ENCODE results near the gene RUFY3.
"Not testable (repeated sequence)": the region's sequence is repeated elsewhere in the genome, so short reads cannot be mapped to it uniquely, and the experiment has no call there.

The RUFY3 gene, protein sequence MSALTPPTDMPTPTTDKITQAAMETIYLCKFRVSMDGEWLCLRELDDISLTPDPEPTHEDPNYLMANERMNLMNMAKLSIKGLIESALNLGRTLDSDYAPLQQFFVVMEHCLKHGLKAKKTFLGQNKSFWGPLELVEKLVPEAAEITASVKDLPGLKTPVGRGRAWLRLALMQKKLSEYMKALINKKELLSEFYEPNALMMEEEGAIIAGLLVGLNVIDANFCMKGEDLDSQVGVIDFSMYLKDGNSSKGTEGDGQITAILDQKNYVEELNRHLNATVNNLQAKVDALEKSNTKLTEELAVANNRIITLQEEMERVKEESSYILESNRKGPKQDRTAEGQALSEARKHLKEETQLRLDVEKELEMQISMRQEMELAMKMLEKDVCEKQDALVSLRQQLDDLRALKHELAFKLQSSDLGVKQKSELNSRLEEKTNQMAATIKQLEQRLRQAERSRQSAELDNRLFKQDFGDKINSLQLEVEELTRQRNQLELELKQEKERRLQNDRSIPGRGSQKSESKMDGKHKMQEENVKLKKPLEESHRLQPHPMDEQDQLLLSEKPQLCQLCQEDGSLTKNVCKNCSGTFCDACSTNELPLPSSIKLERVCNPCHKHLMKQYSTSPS

DNA sequence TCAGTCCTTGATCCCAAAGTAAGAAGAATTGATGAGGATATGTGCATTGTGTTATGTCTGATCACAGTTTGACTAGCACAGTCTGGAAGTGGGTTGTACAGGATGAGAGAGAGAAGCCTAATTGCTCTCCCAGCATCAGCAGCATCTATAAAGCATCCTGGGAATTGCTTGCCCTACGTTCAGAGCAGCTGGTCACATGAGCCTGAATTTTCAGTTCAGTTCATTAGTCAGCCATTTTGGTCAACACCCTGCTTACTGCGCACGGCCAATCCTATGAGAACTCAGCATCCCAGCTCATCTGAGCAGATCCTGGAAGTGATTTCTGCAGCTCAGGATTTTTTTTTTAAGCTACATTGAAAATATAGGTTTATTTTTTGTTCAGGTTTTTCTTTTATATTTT, at the start of gene RUFY3:
Gene RUFY3, plus strand, starts transcription at position 218 of the 400 bp plus-strand sequence. CDS start 610 bp downstream, outside the sequence.
- no peak for DNase-seq

DNA sequence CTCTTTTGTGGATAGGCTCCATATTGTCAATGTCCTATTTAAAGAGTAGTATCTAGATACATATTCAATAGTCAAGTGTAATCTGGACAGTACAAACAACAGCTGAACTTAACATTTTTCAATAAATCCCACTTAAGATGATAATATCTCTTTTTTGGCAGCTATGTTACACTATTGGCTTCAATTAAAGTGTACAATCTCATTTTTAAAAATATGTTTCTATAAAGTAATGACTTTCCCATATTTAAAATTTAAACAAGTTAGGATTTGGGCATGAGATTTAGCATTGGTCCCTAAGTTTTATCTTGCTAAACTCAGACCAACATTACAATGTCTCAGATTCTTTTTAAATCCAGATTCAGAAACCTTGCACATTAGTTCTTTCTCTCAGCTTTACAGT, 47.6 kb upstream of the RUFY3 start:
- DNase-seq = no peak

DNA sequence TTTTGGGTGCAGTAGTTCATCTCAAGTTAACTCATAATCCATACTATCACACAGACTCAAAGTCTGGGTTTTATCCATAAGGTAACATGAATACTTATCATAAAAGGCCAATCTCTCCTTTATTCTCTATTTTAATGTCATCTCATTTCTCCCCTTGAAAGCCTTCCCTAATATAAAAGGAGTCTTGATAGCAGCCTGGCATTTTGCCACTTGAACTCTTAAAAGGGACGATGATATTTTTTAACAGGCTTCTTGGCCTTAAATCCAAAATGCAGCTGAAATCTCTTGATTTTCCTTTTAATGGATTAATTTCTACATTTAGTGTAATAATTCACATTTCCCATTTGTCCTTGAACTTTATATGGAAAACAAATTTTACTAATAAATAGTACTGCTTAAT, 47.0 kb upstream of the RUFY3 start:
- DNase-seq = no peak

DNA sequence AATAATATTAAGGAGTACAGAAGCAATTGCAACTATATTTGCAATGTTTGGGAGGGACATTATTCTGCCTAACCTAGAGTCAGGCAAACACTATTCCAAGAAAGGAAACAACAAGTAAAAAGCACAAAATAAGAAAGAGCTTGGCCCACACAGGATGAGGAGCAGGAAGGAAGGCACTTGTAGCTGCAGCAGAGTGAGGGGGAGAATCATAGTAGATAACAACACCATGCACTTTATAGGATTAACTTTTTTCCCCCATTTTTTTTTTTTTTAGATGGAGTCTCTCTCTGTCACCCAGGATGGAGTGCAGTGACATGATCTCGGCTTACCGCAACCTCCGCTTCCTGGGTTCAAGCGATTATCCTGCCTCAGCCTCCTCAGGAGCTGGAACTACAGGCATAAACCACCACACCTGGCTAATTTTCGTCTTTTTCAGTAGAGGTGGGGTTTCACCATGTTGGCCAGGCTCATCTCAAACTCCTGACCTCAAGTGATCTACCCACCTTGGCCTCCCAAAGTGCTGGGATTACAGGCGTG, 45.1 kb upstream of the RUFY3 start:
- no peak for DNase-seq

DNA sequence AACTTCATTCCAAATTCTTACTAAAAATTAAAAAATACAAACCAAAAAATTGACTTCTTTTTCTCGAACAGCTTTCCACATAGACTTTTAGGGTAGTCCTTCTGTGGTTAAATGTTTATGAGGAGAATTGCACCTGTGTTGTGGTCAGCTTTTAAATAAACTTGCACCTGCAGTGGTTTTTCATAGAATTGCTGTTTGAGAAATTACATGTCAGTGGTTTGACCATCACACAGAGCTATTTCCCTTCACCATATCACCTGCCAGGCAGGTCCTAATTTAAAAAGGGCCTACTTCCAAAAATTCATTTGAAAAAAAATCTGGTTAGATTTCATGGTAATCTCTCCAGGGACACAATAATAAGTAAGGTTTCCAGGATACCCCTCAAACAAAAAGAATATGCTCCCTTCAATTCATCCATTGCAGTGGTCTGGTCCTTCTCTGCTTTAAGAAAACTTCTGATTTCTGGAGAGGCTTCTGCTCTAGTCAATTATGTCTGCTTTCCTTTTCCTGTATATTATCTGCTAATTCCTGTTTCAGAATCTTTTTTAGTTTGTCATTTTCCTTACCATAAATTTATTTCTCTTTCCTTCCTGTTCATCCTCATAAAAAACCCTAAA, 43.3 kb upstream of the RUFY3 start:
- peak; percentile 16 for DNase-seq

DNA sequence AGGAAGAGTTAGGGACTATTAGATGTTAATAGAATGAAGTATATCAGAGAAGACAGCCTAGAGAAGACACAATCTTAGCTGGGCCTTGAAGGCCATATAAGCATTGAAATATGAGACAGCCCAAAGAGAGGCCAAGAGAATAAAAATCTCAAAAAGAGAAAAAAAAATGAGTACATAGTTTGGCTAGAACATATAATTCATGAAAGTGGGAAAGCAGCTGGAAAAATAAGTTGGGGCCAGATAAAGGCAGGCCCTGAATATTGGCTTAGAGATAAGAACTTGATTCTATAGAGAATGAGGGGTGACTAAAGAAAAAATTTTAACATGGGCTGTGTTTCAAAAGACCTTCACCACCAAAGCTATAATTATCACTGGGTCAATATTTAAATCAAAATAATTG, 40.8 kb upstream of the RUFY3 start:
- no peak for DNase-seq

DNA sequence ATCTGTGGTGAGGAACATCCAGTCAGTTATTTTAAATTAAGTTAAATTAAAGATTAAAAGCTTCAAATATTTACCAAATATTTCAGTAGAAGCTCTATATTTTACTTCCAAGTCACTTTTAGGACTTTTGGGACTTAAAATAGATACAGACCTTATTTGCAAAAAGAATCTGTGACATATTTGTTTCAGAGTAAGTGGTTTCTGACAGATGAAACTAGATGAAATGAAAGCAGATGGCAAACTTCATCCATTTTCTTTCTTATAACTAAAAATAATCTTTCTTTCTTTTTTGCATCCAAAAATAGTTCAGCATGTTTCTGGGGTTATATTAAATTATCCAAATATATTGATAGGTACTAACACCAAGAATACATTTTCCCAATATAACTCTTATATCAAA, 40.1 kb upstream of the RUFY3 start:
- no peak for DNase-seq

DNA sequence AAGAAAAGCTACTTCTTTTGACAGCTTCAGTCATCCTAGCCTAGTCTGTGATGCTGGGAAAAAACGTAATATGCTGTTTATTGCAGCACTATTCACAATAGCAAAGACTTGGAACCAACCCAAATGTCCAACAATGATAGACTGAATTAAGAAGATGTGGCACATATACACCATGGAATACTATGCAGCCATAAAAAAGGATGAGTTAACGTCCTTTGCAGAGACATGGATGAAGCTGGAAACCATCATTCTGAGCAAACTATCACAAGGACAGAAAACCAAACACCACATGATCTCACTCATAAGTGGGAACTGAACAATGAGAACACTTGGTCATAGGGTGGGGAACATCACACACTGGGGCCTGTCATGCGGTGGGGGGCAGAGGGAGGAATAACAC, 39.6 kb upstream of the RUFY3 start:
- DNase-seq = not testable (repeated sequence)

DNA sequence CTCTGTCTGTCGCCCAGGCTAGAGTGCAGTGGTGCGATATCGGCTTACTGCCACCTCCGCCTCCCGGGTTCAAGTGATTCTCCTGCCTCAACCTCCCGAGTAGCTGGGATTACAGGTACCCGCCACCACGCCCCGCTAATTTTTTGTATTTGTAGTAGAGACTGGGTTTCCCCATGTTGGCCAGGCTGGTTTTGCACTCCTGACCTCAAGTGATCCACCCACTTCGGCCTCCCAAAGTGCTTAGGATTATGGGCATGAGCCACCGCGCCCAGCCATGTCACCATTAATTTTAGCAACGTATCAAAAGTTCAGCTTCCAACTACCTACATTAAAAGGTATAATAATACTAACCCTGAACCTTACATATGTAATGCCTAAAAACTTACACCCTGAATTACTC, 34.4 kb upstream of the RUFY3 start:
- no peak for DNase-seq

DNA sequence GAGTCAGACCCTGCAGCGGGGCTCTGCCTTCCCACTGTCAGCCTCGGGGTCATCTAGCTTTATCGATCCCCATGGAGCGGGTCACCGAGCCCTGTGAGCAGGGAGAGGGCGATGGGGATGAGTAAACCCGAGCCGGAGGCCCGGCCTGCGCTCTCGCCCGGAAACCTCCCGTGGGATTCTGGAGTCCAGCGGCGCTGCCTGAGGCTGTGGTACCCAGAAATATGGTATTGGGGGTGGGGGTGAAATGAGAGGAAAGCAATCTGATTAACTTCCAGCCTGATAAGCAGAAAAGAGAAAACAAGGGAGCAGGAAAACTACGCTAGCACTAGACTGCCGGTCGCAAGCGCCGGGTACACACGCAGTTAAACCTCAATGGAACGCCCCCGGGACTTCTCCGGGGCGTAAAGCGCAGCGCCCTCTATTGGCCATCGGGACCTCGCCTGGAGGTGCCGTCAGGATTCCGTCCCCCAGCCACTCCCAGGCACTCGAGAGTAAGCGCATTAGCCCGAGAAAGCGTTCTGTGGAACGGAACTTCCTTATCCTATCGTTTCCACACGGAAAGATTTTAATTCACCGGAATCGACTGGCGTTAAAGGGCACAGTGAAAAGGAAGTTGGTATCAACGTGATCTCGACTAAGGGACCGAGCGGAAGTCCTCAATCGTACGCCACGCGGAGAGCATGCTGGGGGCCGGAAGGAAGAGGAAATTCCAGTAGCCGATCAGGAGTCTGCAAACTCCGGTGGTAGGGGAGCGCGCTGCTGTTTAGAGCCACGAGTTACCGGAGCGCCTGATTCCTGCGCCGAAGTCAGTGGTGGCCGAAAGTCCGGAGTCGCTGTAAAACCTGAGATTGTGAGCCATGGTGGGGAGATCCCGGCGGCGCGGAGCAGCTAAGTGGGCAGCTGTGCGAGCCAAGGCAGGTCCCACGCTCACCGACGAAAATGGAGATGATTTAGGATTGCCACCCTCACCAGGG, 33.7 kb upstream of the RUFY3 start, which contains the start of gene UTP3:
Gene UTP3, plus strand, starts transcription at position 712 of the 974 bp plus-strand sequence. Its CDS starts 146 bp downstream, at position 858.
- peak; percentile 98 for DNase-seq

DNA sequence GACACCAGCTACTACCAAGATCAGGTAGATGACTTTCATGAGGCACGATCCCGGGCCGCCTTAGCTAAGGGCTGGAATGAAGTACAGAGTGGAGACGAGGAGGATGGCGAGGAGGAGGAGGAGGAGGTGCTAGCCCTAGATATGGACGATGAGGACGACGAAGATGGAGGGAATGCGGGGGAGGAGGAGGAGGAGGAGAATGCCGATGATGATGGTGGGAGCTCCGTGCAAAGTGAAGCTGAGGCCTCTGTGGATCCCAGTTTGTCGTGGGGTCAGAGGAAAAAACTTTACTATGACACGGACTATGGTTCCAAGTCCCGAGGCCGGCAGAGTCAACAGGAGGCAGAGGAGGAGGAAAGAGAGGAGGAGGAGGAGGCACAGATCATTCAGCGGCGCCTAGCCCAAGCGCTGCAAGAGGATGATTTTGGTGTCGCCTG, 33.0 kb upstream of the RUFY3 start:
- DNase-seq = no peak

DNA sequence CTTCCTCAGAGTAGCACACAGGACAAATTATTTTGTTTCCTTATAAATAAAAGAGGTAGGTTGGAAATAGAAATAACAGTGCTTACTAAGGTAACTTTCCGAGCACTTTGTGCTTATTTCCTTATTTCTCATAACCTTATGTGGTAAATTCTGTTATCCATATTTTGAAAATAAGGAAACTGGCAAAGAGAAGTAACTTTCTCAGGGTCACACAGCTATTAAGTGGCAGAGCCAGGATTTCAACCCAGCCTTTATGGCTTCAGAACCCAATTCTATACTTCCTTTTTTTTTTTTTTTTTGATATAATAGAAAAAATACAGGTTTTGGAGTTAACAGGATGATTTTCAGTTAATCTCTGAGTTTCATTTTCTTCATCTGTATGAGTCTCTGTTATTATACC, 30.1 kb upstream of the RUFY3 start:
- DNase-seq = no peak

DNA sequence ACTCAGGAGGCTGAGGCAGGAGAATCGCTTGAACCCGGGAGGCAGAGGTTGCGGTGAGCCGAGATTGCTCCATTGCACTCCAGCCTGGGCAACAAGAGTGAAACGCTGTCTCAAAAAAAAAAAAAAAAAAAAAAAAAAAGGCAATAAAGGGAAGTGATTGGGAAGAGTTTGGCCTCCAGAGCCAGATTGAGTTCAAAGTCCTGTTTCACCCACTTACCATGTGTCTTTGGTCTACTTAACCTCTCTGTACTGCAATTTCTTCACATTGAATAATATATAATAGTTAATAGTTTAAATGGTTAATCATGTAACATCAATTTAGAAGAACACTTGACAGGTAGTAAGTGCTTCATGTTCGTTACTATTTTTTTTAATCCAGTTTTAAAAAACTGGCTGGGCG, 27.1 kb upstream of the RUFY3 start:
- not testable (repeated sequence) for DNase-seq

DNA sequence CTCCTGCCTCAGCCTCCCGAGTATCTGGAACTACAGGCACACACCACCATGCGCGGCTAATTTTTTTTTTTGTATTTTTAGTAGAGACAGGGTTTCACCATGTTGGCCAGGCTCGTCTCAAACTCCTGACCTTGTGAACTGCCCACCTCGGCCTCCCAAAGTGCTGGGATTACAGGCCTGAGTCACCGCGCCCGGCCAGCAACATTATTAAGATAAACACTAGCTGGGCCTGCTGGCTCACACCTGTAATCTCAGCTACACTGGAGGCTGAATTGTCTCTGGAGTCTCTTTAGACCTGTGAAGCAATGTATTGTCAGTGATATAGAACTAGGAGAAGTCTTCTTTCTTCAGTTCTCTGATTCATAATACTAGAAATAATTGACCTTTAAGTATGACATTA, 23.3 kb upstream of the RUFY3 start:
- not testable (repeated sequence) for DNase-seq

DNA sequence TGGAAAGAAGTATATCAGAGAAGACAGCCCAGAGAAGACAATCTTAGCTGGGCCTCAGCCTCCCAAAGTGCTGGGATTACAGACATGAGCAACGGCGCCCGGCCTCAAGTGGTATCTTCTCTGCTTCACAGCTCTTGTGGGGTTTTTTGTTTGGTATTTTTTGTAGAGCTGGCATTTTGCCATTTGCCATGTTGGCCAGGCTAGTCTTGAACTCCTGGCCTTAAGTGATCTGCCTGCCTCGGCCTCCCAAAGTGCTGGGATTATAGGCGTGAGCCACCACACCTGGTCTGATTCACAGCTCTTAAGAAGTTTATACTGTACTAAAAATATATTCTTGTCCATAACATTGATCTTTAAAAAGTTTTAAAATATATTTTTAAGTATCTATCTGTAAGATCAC, 21.1 kb upstream of the RUFY3 start:
- DNase-seq = no peak

DNA sequence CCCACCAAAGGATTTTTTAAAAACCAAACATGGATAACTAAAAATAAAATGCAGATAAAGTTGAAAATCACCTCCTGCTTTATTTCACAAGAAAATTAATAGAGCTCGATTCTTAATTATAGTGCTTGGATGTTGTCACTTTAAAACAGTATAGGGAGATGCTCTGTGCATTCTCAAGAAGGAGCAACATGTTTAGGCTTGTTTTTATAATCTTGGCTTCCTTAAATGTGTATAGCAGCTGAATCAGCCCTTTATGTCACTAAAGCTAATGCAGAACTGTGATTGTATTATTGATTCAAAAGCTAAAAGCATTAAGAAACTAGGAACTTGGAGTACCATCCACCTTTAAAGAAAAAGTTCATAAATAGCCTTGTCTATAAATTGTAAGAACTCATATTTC, 20.5 kb upstream of the RUFY3 start:
- DNase-seq = no peak

DNA sequence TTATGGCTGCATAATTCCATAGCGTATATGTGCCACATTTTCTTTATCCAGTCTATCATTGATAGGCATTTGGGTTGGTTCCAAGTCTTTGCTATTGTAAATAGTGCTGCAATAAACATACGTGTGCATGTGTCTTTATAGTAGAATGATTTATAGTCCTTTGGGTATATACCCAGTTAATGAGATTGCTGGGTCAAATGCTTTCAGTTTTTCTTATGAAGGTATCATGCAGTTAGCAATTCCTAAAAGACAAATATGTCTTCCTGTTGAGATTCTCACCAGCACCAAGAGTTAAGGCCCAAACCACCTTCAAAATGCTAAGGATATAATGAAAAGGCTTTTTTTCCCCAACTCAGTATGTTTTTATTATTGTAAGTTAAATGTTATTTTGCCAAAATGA, 19.2 kb upstream of the RUFY3 start:
- DNase-seq = not testable (repeated sequence)

DNA sequence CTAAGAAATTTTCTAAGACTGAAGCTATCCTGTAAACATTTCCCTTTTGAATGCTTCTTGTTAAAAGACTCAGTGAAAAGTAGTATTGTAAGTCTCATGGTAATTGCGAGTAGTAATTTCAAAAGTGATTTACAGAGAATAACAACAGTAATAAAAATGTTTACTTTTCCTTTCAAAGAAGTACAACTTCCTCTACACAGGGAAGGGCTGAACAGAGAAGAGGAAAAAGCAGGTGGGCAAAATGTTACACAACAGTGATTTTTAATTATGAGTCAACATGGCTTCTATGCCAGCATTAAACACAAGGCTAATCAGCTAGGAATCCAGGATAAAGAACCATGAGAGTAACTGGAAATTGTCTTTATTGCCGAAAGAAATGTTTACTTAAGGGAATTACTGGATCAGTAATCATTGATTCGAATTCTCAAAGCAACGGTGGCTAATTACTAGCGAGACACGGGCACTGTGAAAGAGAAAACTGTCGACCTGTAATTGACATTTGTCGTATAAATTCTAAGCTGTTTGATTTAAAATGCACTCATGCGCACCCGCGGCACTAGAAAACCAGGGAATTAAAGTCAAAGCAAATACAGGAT, 18.0 kb upstream of the RUFY3 start:
- no peak for DNase-seq

DNA sequence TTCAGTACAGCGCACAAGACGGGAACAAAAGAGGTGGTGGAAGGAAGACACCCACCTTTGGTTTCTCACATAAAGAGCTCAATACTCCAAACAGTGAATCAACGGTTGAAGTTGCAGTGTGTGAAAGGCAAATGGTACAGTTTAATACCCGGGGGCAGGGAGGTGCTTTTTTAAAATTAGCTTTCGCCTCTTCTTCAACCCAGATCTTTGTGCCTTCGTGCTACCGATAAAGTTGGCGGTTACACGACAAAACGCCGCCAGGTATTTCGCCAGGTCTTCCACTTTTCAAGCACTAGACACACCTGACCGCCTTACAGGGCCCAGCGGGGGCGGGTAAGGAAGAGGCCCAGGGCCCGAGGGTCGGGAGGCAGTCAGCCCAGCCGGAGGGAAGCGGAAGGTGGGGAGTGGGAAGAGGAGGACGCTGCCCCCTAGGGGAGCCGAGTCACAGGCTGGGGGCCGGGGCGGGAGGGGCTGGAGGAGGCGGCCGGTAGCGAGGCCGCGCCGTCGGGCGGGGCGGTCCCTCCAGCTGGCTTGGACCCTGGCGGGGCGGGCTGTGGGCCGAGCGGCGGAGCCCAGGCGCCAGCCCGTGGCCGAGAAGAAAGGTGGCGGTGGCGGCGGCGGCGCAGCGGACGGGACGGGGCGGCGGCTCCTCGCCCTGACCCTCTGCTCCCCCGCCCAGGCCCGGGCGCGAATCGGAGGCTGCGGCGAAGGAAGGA, 17.4 kb upstream of the RUFY3 start:
- DNase-seq = peak; percentile 22

DNA sequence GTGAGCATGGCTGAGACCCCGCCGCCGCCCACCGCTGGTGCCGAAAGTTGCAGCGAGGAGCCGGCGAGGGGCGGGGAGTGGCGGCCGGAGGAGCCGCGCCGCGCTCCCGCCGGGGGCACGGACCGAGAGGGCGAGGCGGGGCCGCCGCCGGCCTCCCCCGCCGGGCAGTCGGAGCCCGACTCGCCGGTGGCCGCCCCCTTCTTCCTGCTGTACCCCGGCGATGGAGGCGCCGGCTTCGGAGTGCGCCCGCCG, 16.9 kb upstream of the RUFY3 start:
- DNase-seq = no peak

DNA sequence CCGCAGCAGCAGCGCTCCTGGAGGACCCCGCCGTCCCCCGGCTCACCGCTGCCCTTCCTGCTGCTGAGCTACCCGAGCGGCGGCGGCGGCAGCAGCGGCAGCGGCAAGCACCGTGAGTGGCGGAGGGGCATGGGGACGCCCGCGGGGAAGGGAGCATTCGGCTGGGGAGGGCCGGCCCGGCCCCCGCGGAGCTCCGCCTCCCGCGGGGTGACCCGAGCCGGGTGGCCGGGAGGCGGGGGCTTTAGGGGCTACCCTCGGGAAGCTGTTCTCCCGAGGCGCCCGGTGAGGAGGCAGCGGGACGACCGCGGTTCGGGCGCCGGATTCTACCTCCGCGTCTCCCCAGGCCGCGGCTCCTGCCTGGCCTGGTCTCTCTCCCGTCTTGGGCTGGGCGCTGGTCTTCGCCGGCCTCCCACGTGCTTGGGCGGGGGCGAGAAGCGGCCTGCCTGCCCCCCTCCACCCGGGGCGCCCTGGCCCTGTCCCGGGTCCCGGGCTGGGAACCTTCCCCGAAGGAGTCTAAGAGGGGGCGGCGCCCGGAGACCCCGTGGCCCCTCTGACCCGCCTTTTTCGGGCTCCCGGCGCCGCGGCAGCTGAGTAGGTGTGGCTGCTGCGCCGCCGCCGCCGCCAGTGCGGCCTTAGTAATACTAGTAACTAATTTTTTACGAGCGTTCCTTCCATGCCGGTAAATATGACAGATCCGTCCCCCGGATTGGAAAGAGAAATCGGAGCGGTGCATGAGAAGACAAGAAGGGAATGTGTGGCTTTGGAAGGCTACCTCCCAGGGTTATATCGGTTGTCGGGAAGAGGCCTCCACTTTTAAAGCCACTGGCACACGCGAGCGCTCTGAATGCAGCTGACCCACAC, 16.4 kb upstream of the RUFY3 start:
- peak; percentile 50 for DNase-seq

All from GF-D8 (cell line).